HUES6 (cell line): ENCODE measurements around the gene CDH15.

Source experiments
- H3K27ac ChIP-seq: 2 replicates; pipeline ENCODE4 v1.7.0; 2013; ENCODE audit warnings: low read depth, mild to moderate bottlenecking, low read length, inconsistent platforms
- H3K27me3 ChIP-seq: 2 replicates; pipeline ENCODE4 v1.6.1; 2013; ENCODE audit warnings: low read length; ENCODE audit not compliant: control insufficient read depth, insufficient read depth
- H3K36me3 ChIP-seq: 2 replicates; pipeline ENCODE4 v1.6.1; 2013; ENCODE audit warnings: low read length; ENCODE audit not compliant: control insufficient read depth, insufficient read depth
- H3K4me1 ChIP-seq: 2 replicates; pipeline ENCODE4 v1.6.1; 2013; ENCODE audit warnings: low read length; ENCODE audit not compliant: control insufficient read depth, insufficient read depth
- H3K4me3 ChIP-seq: 2 replicates; pipeline ENCODE4 v1.5.1; 2013; ENCODE audit warnings: low read depth, low read length
- H3K9ac ChIP-seq: one replicate; pipeline ENCODE4 v1.6.1; 2013; ENCODE audit warnings: mild to moderate bottlenecking, low read length
- H3K9me3 ChIP-seq: 2 replicates; pipeline ENCODE4 v1.6.1; 2013; ENCODE audit warnings: low read depth, low read length; ENCODE audit not compliant: control insufficient read depth, insufficient read depth

The CDH15 gene

GRCh38 chr16:89150090-89150835 is 21.3 kb upstream of the CDH15 start:
- H3K4me3 ChIP-seq, result no peak overlapping the region
- no peaks in the 10 kb centered on the region for H3K27me3 ChIP-seq
- peaks cover 46% of the 10 kb centered on the region for H3K36me3 ChIP-seq
- no peaks in the 10 kb centered on the region for H3K4me1 ChIP-seq
- H3K9me3 ChIP-seq, result peaks cover 16% of the 10 kb centered on the region
- no peak overlapping the region for H3K27ac ChIP-seq
- no peak overlapping the region for H3K9ac ChIP-seq

GRCh38 chr16:89150981-89151380 is 20.6 kb upstream of the CDH15 start:
- Histone ChIP-seq H3K27me3 (no peaks in the 10 kb centered on the region), H3K4me1 (no peaks in the 10 kb centered on the region), H3K36me3 (peaks cover 43% of the 10 kb centered on the region), H3K4me3 (no peak overlapping the region), H3K9ac (no peak overlapping the region), H3K27ac (no peak overlapping the region), H3K9me3 (peaks cover 16% of the 10 kb centered on the region)

GRCh38 chr16:89152831-89153700 is 18.5 kb upstream of the CDH15 start:
- Histone ChIP-seq H3K27me3 (no peaks in the 10 kb centered on the region), H3K4me1 (no peaks in the 10 kb centered on the region), H3K27ac (no peak overlapping the region), H3K9ac (no peak overlapping the region), H3K9me3 (peaks cover 22% of the 10 kb centered on the region), H3K36me3 (peaks cover 29% of the 10 kb centered on the region), H3K4me3 (no peak overlapping the region)

- Histone ChIP-seq H3K4me1 (no peaks in the 10 kb centered on the region), H3K27me3 (no peaks in the 10 kb centered on the region), H3K9ac (no peak overlapping the region), H3K9me3 (peaks cover 20% of the 10 kb centered on the region), H3K4me3 (no peak overlapping the region), H3K27ac (no peak overlapping the region), H3K36me3 (peaks cover 25% of the 10 kb centered on the region)
These were observed 17.7 kb upstream of the CDH15 start for GRCh38 chr16:89153848-89154271.

- H3K9me3 ChIP-seq, result peaks cover 13% of the 10 kb centered on the region
- peaks cover 18% of the 10 kb centered on the region for H3K36me3 ChIP-seq
- H3K9ac ChIP-seq, result no peak overlapping the region
- no peaks in the 10 kb centered on the region for H3K4me1 ChIP-seq
- H3K4me3 ChIP-seq, result no peak overlapping the region
- no peak overlapping the region for H3K27ac ChIP-seq
- H3K27me3 ChIP-seq, result no peaks in the 10 kb centered on the region
These were observed 17.0 kb upstream of the CDH15 start for GRCh38 chr16:89154390-89155183.

- Histone ChIP-seq H3K27me3 (no peaks in the 10 kb centered on the region), H3K36me3 (peaks cover 12% of the 10 kb centered on the region), H3K9ac (no peak overlapping the region), H3K4me1 (no peaks in the 10 kb centered on the region), H3K27ac (no peak overlapping the region), H3K4me3 (no peak overlapping the region), H3K9me3 (peaks cover 12% of the 10 kb centered on the region; the same call in 1 of the 2 replicates)
These were observed 16.3 kb upstream of the CDH15 start for GRCh38 chr16:89155184-89155679.

GRCh38 chr16:89155851-89156739 is 15.5 kb upstream of the CDH15 start:
- Histone ChIP-seq H3K4me1 (no peaks in the 10 kb centered on the region), H3K27me3 (no peaks in the 10 kb centered on the region), H3K4me3 (no peak overlapping the region), H3K36me3 (peaks cover 3% of the 10 kb centered on the region; the same call in 1 of the 2 replicates), H3K27ac (no peak overlapping the region), H3K9me3 (peaks cover 12% of the 10 kb centered on the region; the same call in 1 of the 2 replicates), H3K9ac (no peak overlapping the region)

- no peak overlapping the region for H3K27ac ChIP-seq
- no peak overlapping the region for H3K4me3 ChIP-seq
- H3K9ac ChIP-seq, result no peak overlapping the region
- peaks cover 12% of the 10 kb centered on the region; the same call in 1 of the 2 replicates for H3K9me3 ChIP-seq
- no peaks in the 10 kb centered on the region for H3K36me3 ChIP-seq
- no peaks in the 10 kb centered on the region for H3K4me1 ChIP-seq
- no peaks in the 10 kb centered on the region for H3K27me3 ChIP-seq
These were observed 14.6 kb upstream of the CDH15 start for GRCh38 chr16:89156740-89157645.

GRCh38 chr16:89157778-89158177 is 13.8 kb upstream of the CDH15 start:
- H3K9ac ChIP-seq, result no peak overlapping the region
- H3K4me1 ChIP-seq, result no peaks in the 10 kb centered on the region
- H3K27ac ChIP-seq, result no peak overlapping the region
- H3K36me3 ChIP-seq, result no peaks in the 10 kb centered on the region
- H3K27me3 ChIP-seq, result no peaks in the 10 kb centered on the region
- peaks cover 12% of the 10 kb centered on the region; the same call in 1 of the 2 replicates for H3K9me3 ChIP-seq
- no peak overlapping the region for H3K4me3 ChIP-seq
